ENCODE data around the gene C20orf204. TPM values are rescaled to one million over a fixed set of nuclear protein-coding genes. Genes with fewer than 3 reads are reported as not detected.
A peak's percentile ranks its signal among the peaks of the same experiment; 100 is the strongest.

C20orf204 gene
- total and polyA plus RNA-seq, 12 donors = 0.11 to 0.88 (median 0.45) TPM

GRCh38 chr20:64032706-64033624, 3.0 kb upstream of the C20orf204 start:
- 90 to 91% methylated on average over 30 to 31 of the region's 31 CpGs for WGBS, 2 donors
- Histone ChIP-seq H3K9me3 (no peaks in the 10 kb centered on the region), H3K27me3 (peaks cover 0 to 22% (median 15%) of the 10 kb centered on the region in 7 donors), H3K4me1 (peaks cover 3 to 25% (median 12%) of the 10 kb centered on the region in 9 donors), H3K4me3 (no peak overlapping the region), H3K27ac (no peak overlapping the region), H3K36me3 (peaks cover 0 to 74% (median 45%) of the 10 kb centered on the region in 9 donors)
- intact Hi-C loops (cut with DNase I) = loop anchor here in 3 of 10 donors (10.0 kb wide), 2 partner anchors 48 to 92 kb away; partner anchors contain the start of gene PRPF6 (in 3 of the 3)
- DNase-seq (no peak), ATAC-seq (no peak)
- TF ChIP-seq CTCF (IDR thresholded peaks at IDR 0.05) = no peak

GRCh38 chr20:64033981-64034493, 1.9 kb upstream of the C20orf204 start:
- no peak overlapping the region for H3K4me3 ChIP-seq

GRCh38 chr20:64035066-64035932, 683 bp upstream of the C20orf204 start:
- Histone ChIP-seq H3K4me1 (peaks cover 5 to 46% (median 34%) of the 10 kb centered on the region in 9 donors), H3K27me3 (peaks cover 0 to 45% (median 35%) of the 10 kb centered on the region in 7 donors), H3K9me3 (no peaks in the 10 kb centered on the region), H3K4me3 (no peak overlapping the region), H3K36me3 (peaks cover 0 to 50% (median 29%) of the 10 kb centered on the region in 9 donors), H3K27ac (peak overlapping the region in 1 of 10 donors; percentile 64)
- intact Hi-C loops (cut with DNase I) = loop anchor here in 9 of 10 donors (5.0 to 10.0 kb wide), 4 partner anchors 50 to 90 kb away; partner anchors contain the start of gene PRPF6 (in 4 of the 9)
- TF ChIP-seq CTCF (IDR thresholded peaks at IDR 0.05) = no peak
- no peak for DNase-seq
- ATAC-seq = no peak
- 86 to 88% methylated on average over 17 of the region's 17 CpGs for WGBS, 2 donors

More at GRCh38 chr20:64033981-64034493, 1.9 kb upstream of the C20orf204 start:
- Histone ChIP-seq H3K36me3 (peaks cover 0 to 63% (median 38%) of the 10 kb centered on the region in 9 donors), H3K9me3 (no peaks in the 10 kb centered on the region), H3K27ac (peak overlapping the region in 2 of 10 donors; percentile 9 to 44), H3K4me1 (peaks cover 3 to 36% (median 22%) of the 10 kb centered on the region in 9 donors), H3K27me3 (peaks cover 0 to 33% (median 25%) of the 10 kb centered on the region in 7 donors)
- no peak for TF ChIP-seq CTCF (IDR thresholded peaks at IDR 0.05)
- DNase-seq = no peak
- intact Hi-C loops (cut with DNase I) = loop anchor here in 3 of 10 donors (10.0 kb wide), 2 partner anchors 49 to 91 kb away; partner anchors contain the start of gene PRPF6 (in 3 of the 3)
- 61 to 75% methylated on average over 11 of the region's 11 CpGs for WGBS, 2 donors
- ATAC-seq = peak; percentile 10 to 59 (median 40)
